AG04450 (cell line): ENCODE measurements around the gene CDR2L. TPM values are rescaled to one million over a fixed set of nuclear protein-coding genes. Genes with fewer than 3 reads are reported as not detected.
A peak's percentile ranks its signal among the peaks of the same experiment; 100 is the strongest.

Experiments
- CTCF ChIA-PET: fragments of 300-600, 350-600 bp; formaldehyde crosslinking; extraction: SDS; loops from one replicate; lab custom pipeline; 2022; ENCODE audit warnings: antibody characterized with exemption, inconsistent platforms; lab: Charles Lee
- POLR2A ChIA-PET: fragments of 350-600 bp; formaldehyde crosslinking; extraction: SDS; loops from one replicate; lab custom pipeline; 2021; ENCODE audit warnings: antibody characterized with exemption, inconsistent platforms; lab: Yijun Ruan, JAX
- DNase-seq: peaks from one replicate; pipeline ENCODE4 v3.0.0-alpha.2; 2011; ENCODE audit warnings: low read depth, low spot score
- H3K27ac ChIP-seq: one replicate; pipeline ENCODE4 v1.5.1; 2012; ENCODE audit warnings: low read depth, low read length, control low read depth
- H3K27me3 ChIP-seq: one replicate; pipeline ENCODE4 v1.6.0; 2012; ENCODE audit warnings: low read length; ENCODE audit not compliant: control insufficient read depth, insufficient read depth
- H3K4me3 ChIP-seq: 2 replicates; pipeline ENCODE4 v1.5.1; 2011; ENCODE audit warnings: mild to moderate bottlenecking, low read depth, low read length, control low read depth
- H3K9me3 ChIP-seq: 2 replicates; pipeline ENCODE4 v1.5.1; 2012; ENCODE audit warnings: low read length; ENCODE audit not compliant: control insufficient read depth, insufficient read depth
- polyA plus RNA-seq: library from polyadenylated mRNA; depleted of rRNA; stranded (reverse); fragments of >200 nt; gene quantifications from 2 replicates; pipeline ENCODE4 v1.2.3, GENCODE V29; 2011
- TF ChIP-seq, protein P1 (sequence below): IDR thresholded peaks from 2 replicates; pipeline ENCODE4 v1.5.1; 2011; ENCODE audit warnings: low read depth, low read length, control low read depth, inconsistent platforms

Gene CDR2L
- polyA plus RNA-seq, 1 experiment, result 8.4 TPM

DNA sequence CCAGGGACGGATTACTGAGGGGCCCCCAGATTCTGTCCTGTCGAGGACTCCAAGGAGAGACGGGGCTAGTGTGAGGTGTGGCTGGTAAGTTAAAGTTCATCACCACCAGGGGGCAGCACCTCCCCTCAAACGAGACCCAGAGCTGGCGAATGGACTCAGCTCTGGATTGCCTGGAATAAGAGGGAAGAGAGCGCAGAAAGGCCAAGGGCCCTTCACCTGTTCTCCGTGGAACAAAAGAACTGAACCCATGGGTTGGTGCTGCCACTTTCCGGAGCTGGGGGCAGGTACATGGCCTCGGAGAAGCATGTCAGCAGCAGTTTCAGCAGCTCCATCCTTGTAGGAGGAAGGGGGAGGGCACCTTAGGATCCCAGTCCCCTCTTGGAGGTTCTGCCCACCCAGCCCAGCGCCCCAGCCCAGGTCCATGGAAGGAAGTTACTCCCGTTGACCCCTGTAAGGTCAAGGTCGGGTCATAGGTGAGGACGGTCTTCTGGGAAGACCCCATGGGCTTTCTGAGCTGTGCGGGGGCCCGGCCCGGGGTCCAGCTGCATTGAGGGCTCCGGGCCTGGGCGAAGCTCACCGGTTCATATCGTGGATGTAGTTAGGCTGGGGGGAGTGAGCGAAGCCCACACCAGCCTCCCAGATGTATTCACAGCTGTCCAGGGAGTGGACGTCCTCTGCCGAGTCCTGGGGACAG lies 25.6 kb upstream of the CDR2L start:
- ChIA-PET CTCF (interaction anchor here (0.5 to 3.9 kb wide), 50 partner anchors 8 to 1185 kb away, joined by 3 to 62 read pairs (median 4); partner anchors contain the start of genes ARMC7, CDR2L, FDXR and HID1), POLR2A (interaction anchor here (0.6 to 1.7 kb wide), 4 partner anchors 50 to 89 kb away, joined by 3 to 10 read pairs (median 6); partner anchors contain the start of gene MRPL58)
- peak; percentile 61 for DNase-seq
- TF ChIP-seq, protein P1, sequence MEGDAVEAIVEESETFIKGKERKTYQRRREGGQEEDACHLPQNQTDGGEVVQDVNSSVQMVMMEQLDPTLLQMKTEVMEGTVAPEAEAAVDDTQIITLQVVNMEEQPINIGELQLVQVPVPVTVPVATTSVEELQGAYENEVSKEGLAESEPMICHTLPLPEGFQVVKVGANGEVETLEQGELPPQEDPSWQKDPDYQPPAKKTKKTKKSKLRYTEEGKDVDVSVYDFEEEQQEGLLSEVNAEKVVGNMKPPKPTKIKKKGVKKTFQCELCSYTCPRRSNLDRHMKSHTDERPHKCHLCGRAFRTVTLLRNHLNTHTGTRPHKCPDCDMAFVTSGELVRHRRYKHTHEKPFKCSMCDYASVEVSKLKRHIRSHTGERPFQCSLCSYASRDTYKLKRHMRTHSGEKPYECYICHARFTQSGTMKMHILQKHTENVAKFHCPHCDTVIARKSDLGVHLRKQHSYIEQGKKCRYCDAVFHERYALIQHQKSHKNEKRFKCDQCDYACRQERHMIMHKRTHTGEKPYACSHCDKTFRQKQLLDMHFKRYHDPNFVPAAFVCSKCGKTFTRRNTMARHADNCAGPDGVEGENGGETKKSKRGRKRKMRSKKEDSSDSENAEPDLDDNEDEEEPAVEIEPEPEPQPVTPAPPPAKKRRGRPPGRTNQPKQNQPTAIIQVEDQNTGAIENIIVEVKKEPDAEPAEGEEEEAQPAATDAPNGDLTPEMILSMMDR, result peak; percentile 70
- Histone ChIP-seq H3K9me3 (no peaks in the 10 kb centered on the region; the same call in 1 of the 2 replicates), H3K27me3 (no peaks in the 10 kb centered on the region), H3K4me3 (no peak overlapping the region), H3K27ac (no peak overlapping the region)

DNA sequence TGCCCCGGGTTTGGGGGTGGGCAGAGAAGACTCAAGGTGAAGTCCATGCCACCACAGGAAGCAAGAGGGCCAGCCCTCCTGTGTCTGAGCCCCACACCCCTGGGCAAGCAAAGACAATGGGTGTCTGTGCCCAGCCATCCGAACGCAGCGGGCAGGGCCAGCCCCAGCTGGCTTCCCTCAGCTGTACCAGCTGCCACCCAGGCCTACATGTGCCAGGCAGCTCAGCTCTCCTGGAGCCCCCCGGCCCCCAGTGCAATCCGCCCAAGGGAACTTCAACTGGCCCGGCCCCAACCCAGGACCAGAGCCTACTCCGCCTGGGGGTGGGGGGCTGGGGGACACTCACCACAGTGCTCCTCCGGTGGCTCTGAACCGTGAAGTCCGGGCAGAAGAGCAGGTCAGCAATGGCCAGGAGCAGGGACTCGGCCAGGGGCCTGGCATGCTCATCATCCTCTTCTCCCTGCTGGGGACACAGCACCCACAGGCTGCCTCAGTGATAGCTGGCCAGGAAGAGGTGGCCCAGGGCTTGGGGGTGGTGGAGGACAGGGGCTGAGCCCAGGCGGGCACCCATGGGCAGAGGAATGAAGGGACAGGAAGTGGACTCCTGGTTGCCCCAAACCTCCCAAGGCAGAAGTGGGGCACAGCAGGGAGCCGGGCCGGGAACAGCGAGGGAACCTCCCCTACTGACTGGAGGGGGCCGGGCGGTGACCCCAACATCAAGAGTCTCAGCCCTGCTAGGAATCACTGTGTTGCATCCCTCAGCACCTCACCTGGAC lies 24.6 kb upstream of the CDR2L start:
- no peak overlapping the region for H3K4me3 ChIP-seq
- TF ChIP-seq, protein P1, result no peak
- H3K27me3 ChIP-seq, result no peaks in the 10 kb centered on the region
- DNase-seq, result no peak
- CTCF ChIA-PET, result interaction anchor here (0.6 to 3.9 kb wide), 28 partner anchors 9 to 1186 kb away, joined by 3 to 62 read pairs (median 6); partner anchors contain the start of genes CDR2L, HID1, MRPL58 and NUP85
- H3K27ac ChIP-seq, result no peak overlapping the region
- no peaks in the 10 kb centered on the region; the same call in 1 of the 2 replicates for H3K9me3 ChIP-seq
- POLR2A ChIA-PET, result interaction anchor here (0.6 to 1.7 kb wide), 2 partner anchors 49 to 85 kb away, joined by 3 to 10 read pairs; partner anchors contain the start of gene MRPL58

DNA sequence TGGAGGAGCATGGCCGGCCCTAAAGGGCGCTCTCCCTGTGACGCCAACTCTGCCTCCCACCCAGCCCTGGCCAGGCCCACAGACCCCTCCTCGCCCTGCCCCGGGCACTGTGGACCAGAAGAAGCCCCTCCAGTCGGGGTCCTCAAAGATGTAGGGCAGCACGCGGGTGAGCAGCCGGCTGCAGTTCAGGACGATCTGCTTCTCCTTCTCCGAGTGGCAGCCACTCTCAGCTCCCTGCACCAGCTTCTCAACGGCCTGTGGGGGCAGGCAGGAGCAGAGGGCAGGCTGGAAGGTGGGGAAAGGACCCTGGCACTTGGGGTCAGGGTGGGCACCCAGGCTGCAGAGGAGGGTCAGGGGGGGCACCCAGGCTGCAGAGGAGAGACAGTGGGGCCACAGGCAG lies 23.8 kb upstream of the CDR2L start:
- Histone ChIP-seq H3K9me3 (no peaks in the 10 kb centered on the region; the same call in 1 of the 2 replicates), H3K27me3 (peaks cover 7% of the 10 kb centered on the region), H3K4me3 (no peak overlapping the region), H3K27ac (no peak overlapping the region)
- TF ChIP-seq, protein P1, result peak; percentile 32
- no peak for DNase-seq
- ChIA-PET POLR2A (no interaction called here), CTCF (interaction anchor here (1.8 to 3.9 kb wide), 2 partner anchors 40 to 48 kb away, joined by 4 to 62 read pairs; partner anchors contain the start of genes MRPL58 and OTOP2)

DNA sequence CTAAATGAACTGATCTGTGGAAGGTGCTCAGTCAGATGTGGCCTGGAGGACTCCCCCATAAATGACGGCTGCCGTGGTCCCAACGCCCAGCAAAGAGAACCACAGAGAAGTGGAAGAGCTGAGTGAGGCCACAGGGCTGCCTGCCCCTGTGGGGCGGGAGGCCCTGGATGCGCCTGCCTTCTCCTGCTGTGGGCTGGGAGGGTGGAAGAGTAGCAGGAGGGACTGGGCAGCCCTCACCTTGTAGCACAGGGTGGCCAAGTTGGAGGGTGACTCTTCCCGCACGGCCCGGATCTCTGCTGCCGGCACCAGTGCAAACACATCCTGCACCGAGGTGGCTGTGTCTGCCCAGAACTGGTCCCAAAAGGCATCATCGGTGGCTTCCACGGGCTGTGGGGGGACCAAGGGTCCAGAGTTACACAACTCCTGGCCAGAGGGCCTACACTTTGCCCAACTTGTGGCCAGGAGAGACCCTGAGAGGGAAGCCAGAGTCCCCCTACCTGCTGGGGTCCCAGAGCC lies 23.1 kb upstream of the CDR2L start:
- Histone ChIP-seq H3K4me3 (no peak overlapping the region), H3K27me3 (peaks cover 7% of the 10 kb centered on the region), H3K9me3 (no peaks in the 10 kb centered on the region; the same call in 1 of the 2 replicates), H3K27ac (no peak overlapping the region)
- no peak for DNase-seq
- TF ChIP-seq, protein P1, result no peak
- POLR2A ChIA-PET, result no interaction called here
- CTCF ChIA-PET, result interaction anchor here (1.8 kb wide), 1 partner anchor 40 kb away, joined by 4 read pairs; the partner anchor contains the start of gene OTOP2
